Measurements from ENCODE around the gene ZIM2. TPM values are rescaled to one million over a fixed set of nuclear protein-coding genes. Genes with fewer than 3 reads are reported as not detected.

The ZIM2 gene
- total RNA-seq, 2 donors from 2014 or later: 1.6 TPM; not detected in 1

GRCh38 chr19:56748378-56748777, 92.1 kb downstream of the ZIM2 start:
- WGBS, 2 donors: 1 to 13% methylated on average over 5 of the region's 5 CpGs
- TF ChIP-seq POLR2A (IDR thresholded peaks at IDR 0.05) (no peak), CTCF (IDR thresholded peaks at IDR 0.05) (peak in 6 of 7 experiments; percentile 38 to 55 (median 54))
- ATAC-seq (no peak), DNase-seq (peak in 3 of 4 donors; percentile 18 to 42 (median 30))
- no peak overlapping the region for H3K4me3 ChIP-seq
- H3K4me1 ChIP-seq: no peaks in the 10 kb centered on the region
- no peak overlapping the region for H3K27ac ChIP-seq
- no peaks in the 10 kb centered on the region for H3K27me3 ChIP-seq
- H3K9me3 ChIP-seq: no peaks in the 10 kb centered on the region
- intact Hi-C loops (cut with DNase I): no loop called here
- H3K36me3 ChIP-seq (replicated peaks in 1 of 2; ENCODE audit: insufficient read depth in 1 of 2, low read depth in 2 of 2): no peaks in the 10 kb centered on the region

- intact Hi-C loops (cut with DNase I): no loop called here
- Histone ChIP-seq H3K27ac (no peak overlapping the region), H3K9me3 (no peaks in the 10 kb centered on the region), H3K4me3 (no peak overlapping the region), H3K36me3 (replicated peaks in 1 of 2; ENCODE audit: insufficient read depth in 1 of 2, low read depth in 2 of 2) (no peaks in the 10 kb centered on the region), H3K27me3 (no peaks in the 10 kb centered on the region), H3K4me1 (no peaks in the 10 kb centered on the region)
- TF ChIP-seq CTCF (IDR thresholded peaks at IDR 0.05) (no peak), POLR2A (IDR thresholded peaks at IDR 0.05) (no peak)
- DNase-seq (no peak), ATAC-seq (no peak)
- WGBS, 2 donors: 24 to 27% methylated on average over 3 of the region's 3 CpGs
These were observed 94.2 kb downstream of the ZIM2 start for GRCh38 chr19:56746367-56746766.

- DNase-seq (no peak), ATAC-seq (no peak)
- Histone ChIP-seq H3K36me3 (replicated peaks in 1 of 2; ENCODE audit: insufficient read depth in 1 of 2, low read depth in 2 of 2) (no peaks in the 10 kb centered on the region), H3K4me1 (no peaks in the 10 kb centered on the region), H3K4me3 (no peak overlapping the region), H3K9me3 (no peaks in the 10 kb centered on the region), H3K27ac (no peak overlapping the region), H3K27me3 (no peaks in the 10 kb centered on the region)
- intact Hi-C loops (cut with DNase I): no loop called here
- 25 to 34% methylated on average over 3 of the region's 3 CpGs for WGBS, 2 donors
- TF ChIP-seq CTCF (IDR thresholded peaks at IDR 0.05) (no peak), POLR2A (IDR thresholded peaks at IDR 0.05) (no peak)
These were observed 100.0 kb downstream of the ZIM2 start for GRCh38 chr19:56740501-56740900.

GRCh38 chr19:56736571-56736970, 104.0 kb downstream of the ZIM2 start:
- Histone ChIP-seq H3K4me3 (no peak overlapping the region), H3K27me3 (no peaks in the 10 kb centered on the region), H3K27ac (no peak overlapping the region), H3K4me1 (no peaks in the 10 kb centered on the region), H3K36me3 (replicated peaks in 1 of 2; ENCODE audit: insufficient read depth in 1 of 2, low read depth in 2 of 2) (no peaks in the 10 kb centered on the region), H3K9me3 (no peaks in the 10 kb centered on the region)
- TF ChIP-seq CTCF (IDR thresholded peaks at IDR 0.05): no peak
- no peak for TF ChIP-seq POLR2A (IDR thresholded peaks at IDR 0.05)
- intact Hi-C loops (cut with DNase I): no loop called here
- WGBS, 2 donors: 69 to 70% methylated on average over 6 of the region's 6 CpGs
- no peak for ATAC-seq
- no peak for DNase-seq

GRCh38 chr19:56732976-56733375, 107.5 kb downstream of the ZIM2 start:
- DNase-seq (no peak), ATAC-seq (no peak)
- intact Hi-C loops (cut with DNase I): no loop called here
- H3K9me3 ChIP-seq: no peaks in the 10 kb centered on the region
- no peak overlapping the region for H3K4me3 ChIP-seq
- no peaks in the 10 kb centered on the region for H3K27me3 ChIP-seq
- H3K27ac ChIP-seq: no peak overlapping the region
- H3K36me3 ChIP-seq (replicated peaks in 1 of 2; ENCODE audit: insufficient read depth in 1 of 2, low read depth in 2 of 2): no peaks in the 10 kb centered on the region
- no peak for TF ChIP-seq POLR2A (IDR thresholded peaks at IDR 0.05)
- TF ChIP-seq CTCF (IDR thresholded peaks at IDR 0.05): no peak
- H3K4me1 ChIP-seq: no peaks in the 10 kb centered on the region
- WGBS, 2 donors: 4 to 9% methylated on average over 2 of the region's 2 CpGs
